ENCODE measurements around the gene CTSZ. TPM values are rescaled to one million over a fixed set of nuclear protein-coding genes. Genes with fewer than 3 reads are reported as not detected.

The CTSZ gene
- total and polyA plus RNA-seq, 2 experiments from 2014 or later, result 0.58 to 41.4 TPM

DNA sequence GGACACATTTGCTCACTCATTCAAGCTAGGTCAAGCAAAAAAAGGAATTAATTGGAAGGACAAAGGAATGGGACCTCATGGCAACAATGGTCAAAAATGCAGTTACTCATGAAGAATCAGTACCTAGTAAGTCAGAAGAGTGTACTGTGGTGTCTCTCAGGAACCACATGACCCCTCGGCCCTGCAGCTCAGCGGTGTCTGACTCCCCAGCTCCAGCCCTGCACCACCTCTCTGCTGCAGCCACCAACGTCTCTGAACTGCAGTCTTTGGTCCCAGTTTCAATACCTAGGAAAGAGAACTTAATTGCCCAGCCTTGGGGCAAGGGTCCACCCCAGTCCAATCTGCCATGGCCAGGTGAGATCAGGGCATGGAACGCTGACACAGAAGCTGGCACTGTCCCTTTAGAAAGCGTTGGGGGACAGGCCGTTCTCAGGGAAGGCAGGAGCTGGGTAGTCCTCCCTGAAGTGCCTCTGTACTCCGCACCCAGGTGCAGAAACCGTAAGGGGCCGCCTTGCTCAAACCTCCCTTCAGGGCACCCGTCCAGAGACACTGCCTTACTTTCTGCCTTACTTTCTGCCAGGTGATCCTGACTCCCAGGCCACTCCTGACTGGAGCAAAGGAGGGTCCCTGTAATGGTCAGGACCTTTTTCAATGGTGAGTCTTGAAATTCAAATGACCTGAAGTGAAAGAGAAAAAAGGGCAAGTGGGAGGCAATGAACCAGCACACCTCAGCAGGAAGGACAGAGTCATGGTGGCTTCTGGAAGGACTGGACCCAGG lies 39.2 kb downstream of the CTSZ start:
- Histone ChIP-seq H3K9me2 (ENCODE audit: insufficient read depth) (no peaks in the 10 kb centered on the region), H3K36me3 (ENCODE audit: insufficient read depth) (no peaks in the 10 kb centered on the region), H3F3A (replicated peaks; ENCODE audit: low read depth) (no peaks in the 10 kb centered on the region), H3K27me3 (ENCODE audit: insufficient read depth) (no peaks in the 10 kb centered on the region), H4K20me1 (replicated peaks; ENCODE audit: insufficient read depth) (no peaks in the 10 kb centered on the region), H2AFZ (peak overlapping the region; percentile 52), H3K27ac (ENCODE audit: low read depth) (no peak overlapping the region), H3K79me2 (replicated peaks; ENCODE audit: insufficient read depth) (no peaks in the 10 kb centered on the region), H3K4me1 (ENCODE audit: insufficient read depth) (no peaks in the 10 kb centered on the region), H3K4me3 (no peak overlapping the region), H3K4me2 (no peak overlapping the region)
- no peaks in the 10 kb centered on the region for H3K36me3 Mint-ChIP-seq (ENCODE audit: low read depth)
- no peak overlapping the region for H3K4me3 Mint-ChIP-seq
- TF ChIP-seq ZNF114 (CRISPR knock-in tag; IDR thresholded peaks at IDR 0.05), result no peak
- TF ChIP-seq, protein P1, sequence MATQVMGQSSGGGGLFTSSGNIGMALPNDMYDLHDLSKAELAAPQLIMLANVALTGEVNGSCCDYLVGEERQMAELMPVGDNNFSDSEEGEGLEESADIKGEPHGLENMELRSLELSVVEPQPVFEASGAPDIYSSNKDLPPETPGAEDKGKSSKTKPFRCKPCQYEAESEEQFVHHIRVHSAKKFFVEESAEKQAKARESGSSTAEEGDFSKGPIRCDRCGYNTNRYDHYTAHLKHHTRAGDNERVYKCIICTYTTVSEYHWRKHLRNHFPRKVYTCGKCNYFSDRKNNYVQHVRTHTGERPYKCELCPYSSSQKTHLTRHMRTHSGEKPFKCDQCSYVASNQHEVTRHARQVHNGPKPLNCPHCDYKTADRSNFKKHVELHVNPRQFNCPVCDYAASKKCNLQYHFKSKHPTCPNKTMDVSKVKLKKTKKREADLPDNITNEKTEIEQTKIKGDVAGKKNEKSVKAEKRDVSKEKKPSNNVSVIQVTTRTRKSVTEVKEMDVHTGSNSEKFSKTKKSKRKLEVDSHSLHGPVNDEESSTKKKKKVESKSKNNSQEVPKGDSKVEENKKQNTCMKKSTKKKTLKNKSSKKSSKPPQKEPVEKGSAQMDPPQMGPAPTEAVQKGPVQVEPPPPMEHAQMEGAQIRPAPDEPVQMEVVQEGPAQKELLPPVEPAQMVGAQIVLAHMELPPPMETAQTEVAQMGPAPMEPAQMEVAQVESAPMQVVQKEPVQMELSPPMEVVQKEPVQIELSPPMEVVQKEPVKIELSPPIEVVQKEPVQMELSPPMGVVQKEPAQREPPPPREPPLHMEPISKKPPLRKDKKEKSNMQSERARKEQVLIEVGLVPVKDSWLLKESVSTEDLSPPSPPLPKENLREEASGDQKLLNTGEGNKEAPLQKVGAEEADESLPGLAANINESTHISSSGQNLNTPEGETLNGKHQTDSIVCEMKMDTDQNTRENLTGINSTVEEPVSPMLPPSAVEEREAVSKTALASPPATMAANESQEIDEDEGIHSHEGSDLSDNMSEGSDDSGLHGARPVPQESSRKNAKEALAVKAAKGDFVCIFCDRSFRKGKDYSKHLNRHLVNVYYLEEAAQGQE (IDR thresholded peaks at IDR 0.05; ENCODE audit: unreplicated experiment), result no peak
- no peak for TF ChIP-seq CREB1 (CRISPR knock-in tag; IDR thresholded peaks at IDR 0.05; ENCODE audit: low read depth)
- ATAC-seq (no peak), DNase-seq (ENCODE audit: low spot score) (no peak)
- no peak overlapping the region for H3K27ac Mint-ChIP-seq
- no peaks in the 10 kb centered on the region; the same call in 1 of the 3 replicates for H3K4me1 Mint-ChIP-seq
- H3K27me3 Mint-ChIP-seq (ENCODE audit: insufficient read depth, low read depth, poor library complexity), result peaks cover 12% of the 10 kb centered on the region
- H3K9me3 Mint-ChIP-seq, result peaks cover 6% of the 10 kb centered on the region; the same call in 2 of the 3 replicates

- Histone ChIP-seq H2AFZ (0 out of 2 replicates have a peak overlapping the region, but pooled peaks have one; percentile 28), H3K36me3 (ENCODE audit: insufficient read depth) (no peaks in the 10 kb centered on the region), H3K4me2 (no peak overlapping the region), H3K27me3 (ENCODE audit: insufficient read depth) (no peaks in the 10 kb centered on the region), H3K4me3 (no peak overlapping the region), H3K27ac (ENCODE audit: low read depth) (no peak overlapping the region), H3K9me2 (ENCODE audit: insufficient read depth) (no peaks in the 10 kb centered on the region), H3K4me1 (ENCODE audit: insufficient read depth) (no peaks in the 10 kb centered on the region), H3K79me2 (replicated peaks; ENCODE audit: insufficient read depth) (no peaks in the 10 kb centered on the region), H4K20me1 (replicated peaks; ENCODE audit: insufficient read depth) (no peaks in the 10 kb centered on the region), H3F3A (replicated peaks; ENCODE audit: low read depth) (no peaks in the 10 kb centered on the region)
- DNase-seq (ENCODE audit: low spot score) (no peak), ATAC-seq (peak; percentile 79)
- no peaks in the 10 kb centered on the region for H3K36me3 Mint-ChIP-seq (ENCODE audit: low read depth)
- H3K4me3 Mint-ChIP-seq, result no peak overlapping the region
- H3K27me3 Mint-ChIP-seq (ENCODE audit: insufficient read depth, low read depth, poor library complexity), result peaks cover 12% of the 10 kb centered on the region
- H3K4me1 Mint-ChIP-seq, result no peaks in the 10 kb centered on the region; the same call in 1 of the 3 replicates
- TF ChIP-seq ZNF462 (CRISPR knock-in tag; IDR thresholded peaks at IDR 0.05) (no peak), NANOG (IDR thresholded peaks at IDR 0.05; ENCODE audit: borderline replicate concordance) (no peak), EZH2 (IDR thresholded peaks at IDR 0.05; ENCODE audit: low read depth, unreplicated experiment) (no peak)
- H3K27ac Mint-ChIP-seq, result no peak overlapping the region
- peaks cover 6% of the 10 kb centered on the region; the same call in 2 of the 3 replicates for H3K9me3 Mint-ChIP-seq
These were observed 41.6 kb downstream of the CTSZ start for GRCh38 chr20:58965270-58966064.
